GM21825 (cell line): ENCODE data around the gene AGFG1.
"Not testable (repeated sequence)": the region's sequence is repeated elsewhere in the genome, so short reads cannot be mapped to it uniquely, and the experiment has no call there.

ENCODE experiments used
- ATAC-seq: cut with Tn5 transposase; IDR thresholded peaks from one replicate; pipeline ENCODE4 v1.9.1; 2021; ENCODE audit warnings: mild to moderate bottlenecking, moderate library complexity; ENCODE audit not compliant: unreplicated experiment

Gene AGFG1

DNA sequence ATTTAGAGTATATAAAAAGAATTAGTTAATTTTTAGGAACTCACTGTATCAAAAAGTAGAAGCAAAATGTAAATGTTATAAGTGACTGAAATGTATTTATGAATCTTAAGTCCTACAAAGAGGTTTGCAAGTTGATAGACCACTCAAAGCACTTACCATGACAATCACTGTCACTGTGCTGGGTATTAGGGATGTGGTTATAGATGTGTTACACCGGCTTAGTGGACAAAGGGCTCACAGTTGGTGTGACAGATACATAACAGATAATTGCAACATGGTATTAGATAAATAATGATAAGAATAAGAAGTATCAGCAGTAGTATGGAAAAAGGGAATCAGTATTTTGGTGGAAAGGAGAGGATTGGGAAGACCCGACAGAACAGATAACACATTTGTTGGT, 21.6 kb downstream of the AGFG1 start:
- no peak for ATAC-seq

- no peak for ATAC-seq
These were observed 25.2 kb downstream of the AGFG1 start for GRCh38 chr2:227497158-227497557.

DNA sequence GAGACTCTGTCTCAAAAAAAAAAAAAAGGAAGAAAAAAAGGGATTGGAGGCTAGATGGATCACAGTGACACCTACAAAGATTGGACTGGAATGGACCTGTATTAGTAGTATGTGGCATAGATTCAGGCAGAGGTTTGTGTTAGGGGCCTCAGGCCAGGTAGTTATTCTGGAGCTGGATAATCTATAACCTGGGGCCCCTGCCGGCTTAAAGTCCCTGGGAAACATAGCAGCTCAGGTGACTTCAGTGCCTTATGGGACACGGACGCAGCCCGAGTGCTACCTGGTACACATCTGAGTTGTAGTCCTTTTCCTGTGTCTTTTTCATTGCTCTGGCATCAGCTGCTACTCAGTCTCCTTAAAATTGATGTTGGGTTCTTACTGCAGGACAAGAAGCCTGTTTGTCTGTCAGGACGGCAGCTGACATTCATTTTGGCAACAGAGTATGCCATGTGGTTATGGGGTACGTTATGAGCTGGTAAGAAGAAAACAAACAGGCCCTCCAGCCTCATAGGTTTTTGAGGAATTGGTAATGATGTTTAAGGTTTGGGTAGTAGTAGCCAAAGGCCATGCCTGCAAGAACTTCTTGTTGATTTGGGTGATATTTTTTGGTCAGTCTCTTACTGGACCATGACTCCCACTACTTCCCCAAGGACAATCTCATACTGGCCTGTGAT, 27.8 kb downstream of the AGFG1 start:
- ATAC-seq = no peak

DNA sequence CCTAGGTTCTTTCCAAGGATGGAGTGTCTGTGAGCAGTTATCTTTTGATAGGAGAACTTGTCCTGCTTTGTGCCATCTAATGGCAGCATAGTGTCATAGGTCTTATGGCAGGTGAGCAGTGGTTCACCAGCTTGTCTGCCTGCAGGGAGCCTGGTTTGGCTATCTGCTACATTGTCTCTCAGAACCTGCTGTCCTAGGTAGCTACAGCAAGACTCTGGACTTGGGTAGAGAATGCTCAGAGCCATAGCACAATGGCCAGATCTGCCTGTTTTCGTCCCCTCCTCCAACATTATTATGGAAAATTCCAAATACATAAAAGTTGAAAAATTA, 28.3 kb downstream of the AGFG1 start:
- no peak for ATAC-seq

DNA sequence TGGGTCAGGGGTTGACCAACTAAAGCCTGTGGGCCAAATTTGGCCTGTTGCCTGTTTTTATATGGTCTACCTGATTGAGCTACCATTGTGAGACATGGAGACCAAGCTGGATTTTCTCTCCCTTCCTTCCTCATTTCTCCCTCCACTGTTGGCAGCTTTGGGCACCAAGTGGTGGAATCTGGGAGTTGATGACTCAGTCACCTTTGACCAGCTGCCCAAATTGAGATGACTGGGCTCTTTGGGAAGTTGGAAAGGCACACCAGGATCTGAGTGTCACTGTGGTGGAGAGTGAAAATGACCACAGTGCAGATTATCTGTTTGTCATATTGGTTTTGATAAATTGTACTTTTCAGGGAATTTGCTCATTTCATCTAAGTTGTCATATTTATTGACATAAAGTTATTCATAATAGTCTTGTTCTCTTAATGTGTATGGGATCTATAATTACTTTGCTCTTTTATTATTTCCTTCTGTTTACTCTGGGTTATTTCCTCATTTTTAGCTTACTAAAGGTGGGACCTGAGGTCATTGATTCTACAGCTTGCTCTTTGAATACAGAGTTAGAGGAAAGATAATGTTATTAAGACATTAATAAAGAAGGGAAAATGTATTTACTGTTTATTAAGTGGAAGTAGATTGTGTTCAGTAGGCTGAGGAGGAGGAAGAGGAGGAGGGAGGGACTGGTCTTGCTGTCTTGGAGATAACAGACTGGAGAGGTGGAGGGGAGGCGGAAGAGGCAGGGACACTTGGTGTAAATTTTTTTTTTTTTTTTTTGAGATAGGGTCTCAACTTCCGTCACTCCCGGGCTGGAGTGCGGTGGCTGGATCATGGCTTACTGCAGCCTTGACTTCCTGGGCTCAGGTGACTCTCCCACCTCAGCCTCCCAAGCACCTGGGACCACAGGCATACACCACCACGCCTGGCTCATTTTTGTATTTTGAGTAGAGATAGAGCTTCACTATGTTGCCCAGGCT, 31.8 kb downstream of the AGFG1 start:
- no peak for ATAC-seq

- no peak for ATAC-seq
These were observed 32.7 kb downstream of the AGFG1 start for GRCh38 chr2:227504700-227505099.

DNA sequence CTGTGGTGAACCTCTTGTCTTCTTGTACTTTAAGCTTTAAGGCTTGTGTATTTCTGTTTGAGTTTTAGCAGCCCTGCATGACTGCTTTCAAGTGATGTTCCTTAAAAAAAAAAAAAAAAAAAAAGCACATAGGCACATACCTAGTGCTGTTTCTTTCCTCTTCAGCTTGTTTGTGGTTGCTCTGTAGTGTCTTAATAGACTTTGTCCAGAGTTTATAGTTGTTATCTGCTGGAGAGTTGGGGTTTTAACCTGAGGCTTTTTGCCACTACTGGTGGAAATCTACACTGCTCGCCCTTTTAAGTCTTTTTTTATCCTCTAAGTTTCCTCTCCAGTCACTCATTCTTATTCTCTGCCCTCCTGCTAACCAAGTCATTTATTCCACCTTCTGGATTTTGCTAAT, 34.5 kb downstream of the AGFG1 start:
- ATAC-seq = no peak

DNA sequence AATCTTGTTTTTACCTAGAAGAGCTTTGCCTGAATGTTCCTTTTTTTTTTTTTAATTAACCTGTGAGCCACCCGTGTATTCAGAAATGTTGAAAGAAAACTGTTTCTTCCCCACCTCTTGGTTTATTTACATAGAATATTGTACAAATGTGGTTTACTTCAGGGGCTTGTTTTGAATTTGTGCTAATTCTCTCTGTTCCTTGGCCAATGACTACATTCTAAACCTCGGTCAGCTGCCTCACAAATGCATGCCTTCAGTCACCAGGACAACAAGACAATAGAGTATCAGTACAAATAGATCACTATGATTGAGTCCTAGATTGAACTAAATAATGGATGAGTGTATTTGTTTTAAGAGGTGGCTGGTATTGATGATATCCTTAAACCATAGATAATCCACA, 36.0 kb downstream of the AGFG1 start:
- ATAC-seq = no peak

DNA sequence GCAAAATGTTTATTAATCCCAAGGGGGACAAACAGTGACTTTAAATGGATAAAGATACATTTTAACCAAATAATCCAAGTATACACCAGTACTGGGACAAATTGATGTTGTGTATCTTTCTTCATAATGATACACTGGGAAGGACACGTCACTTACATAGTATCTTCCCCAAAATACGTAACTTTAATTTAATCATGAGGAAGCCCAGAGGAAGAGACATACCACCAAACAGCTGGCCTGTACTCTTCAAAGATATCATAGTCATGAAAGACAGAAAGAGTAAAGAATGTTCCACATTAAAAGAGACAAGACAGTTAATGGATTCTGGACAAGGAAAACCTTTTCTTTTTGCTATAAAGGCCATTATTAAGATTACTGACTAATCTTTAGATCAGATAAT, 37.1 kb downstream of the AGFG1 start:
- ATAC-seq = no peak

DNA sequence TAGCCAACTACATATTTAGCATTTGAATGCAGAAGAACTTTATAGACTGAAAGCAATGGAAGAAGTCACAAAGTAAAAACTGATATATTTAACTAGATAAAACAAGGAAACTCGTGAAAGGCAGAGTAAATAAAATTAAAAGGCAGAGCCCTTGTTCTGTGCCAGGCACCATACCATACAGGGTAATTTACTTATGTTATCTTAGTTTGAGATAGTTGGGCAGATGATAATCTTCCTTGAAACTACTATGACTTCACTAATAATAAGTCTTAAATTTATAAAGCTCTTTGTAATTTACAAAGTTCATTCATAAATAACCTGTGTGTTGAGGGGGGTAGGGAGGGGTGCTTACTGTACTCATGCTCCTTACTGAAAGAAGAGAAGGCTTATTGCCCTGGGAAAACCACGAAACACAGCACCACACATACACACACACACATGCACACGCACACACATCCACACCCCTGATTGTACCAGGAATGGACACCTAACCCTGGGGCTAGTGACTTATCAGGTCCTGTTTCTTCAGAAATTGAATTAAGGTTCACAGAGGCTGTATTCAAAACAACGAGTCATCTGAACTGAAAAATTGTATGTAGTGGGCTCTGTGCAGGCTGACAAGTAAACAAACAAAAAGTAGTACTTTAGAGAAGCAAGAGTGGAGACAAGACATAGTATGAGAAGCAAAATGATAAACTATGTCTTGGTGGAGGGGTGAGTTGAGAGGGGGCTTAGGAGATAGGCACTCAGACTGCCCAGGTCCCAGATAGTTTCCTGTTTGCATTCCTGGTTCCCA, 38.1 kb downstream of the AGFG1 start:
- ATAC-seq = no peak

DNA sequence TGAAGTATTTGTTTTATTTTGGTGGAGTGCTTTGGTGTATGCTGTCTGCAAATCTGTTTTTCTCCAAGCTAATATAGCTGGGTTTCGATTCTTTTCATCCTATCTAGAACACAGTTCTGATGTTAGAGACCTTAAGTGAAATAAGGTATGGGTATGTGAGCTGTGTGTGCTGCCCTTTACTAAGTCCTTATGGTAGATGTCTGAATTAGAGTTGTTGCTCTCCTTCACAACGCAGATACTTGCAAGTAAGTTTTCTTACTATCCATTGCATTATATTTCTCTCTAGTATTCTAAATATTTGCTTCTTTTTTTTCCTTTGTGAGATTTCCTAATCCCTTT, 38.6 kb downstream of the AGFG1 start:
- no peak for ATAC-seq

DNA sequence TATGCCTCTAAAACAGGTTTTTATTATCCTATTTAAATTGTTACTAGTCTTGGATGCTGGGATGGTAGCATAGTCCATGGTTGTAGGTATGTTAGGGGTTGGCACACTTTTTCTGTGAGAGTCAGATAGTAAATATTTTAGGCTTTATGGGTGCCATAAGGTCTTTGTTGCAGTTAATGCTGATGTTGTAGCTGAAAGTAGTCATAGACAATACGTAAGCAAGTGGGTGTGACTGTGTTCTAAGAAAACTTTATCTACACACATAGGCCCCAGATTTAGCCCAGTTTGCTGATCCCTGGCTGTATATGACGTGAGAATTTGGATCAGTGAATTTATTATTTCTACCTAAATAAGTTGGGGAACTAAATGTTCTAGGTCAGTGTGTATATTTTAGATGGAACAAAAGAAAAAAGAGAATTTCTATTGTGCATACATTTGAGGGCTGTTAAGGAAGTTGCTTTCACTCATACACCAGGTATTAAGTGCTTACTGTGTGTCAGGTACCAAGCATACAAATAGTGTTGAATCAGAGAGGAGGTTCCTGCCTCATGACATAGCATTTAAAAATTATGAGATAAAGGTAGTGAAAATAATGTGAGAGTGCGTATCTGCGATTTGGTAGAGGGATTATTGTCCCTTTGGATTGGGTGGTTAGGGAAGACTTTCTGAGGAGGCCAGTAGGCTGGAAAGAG, 39.4 kb downstream of the AGFG1 start:
- ATAC-seq = no peak

DNA sequence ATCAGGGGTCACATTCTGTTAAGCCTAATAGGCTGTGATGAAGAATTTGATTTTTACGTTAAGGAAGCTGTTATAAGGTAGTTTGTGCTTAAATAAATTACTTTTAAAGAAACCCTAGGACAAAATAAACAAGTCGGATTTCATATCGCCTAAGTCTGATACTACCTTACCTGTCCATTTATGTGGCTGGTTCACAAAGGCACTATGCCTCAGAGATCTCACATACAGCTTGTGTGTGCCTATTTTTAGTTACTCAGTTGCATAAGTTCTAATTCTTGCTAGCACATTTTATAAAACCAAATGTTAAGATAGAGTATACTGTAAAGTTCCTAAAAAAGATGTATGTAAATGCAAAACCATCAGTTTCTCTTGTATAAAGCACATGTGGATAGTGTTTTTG, 40.0 kb downstream of the AGFG1 start:
- no peak for ATAC-seq

- ATAC-seq = no peak
These were observed 41.2 kb downstream of the AGFG1 start for GRCh38 chr2:227513113-227513512.

DNA sequence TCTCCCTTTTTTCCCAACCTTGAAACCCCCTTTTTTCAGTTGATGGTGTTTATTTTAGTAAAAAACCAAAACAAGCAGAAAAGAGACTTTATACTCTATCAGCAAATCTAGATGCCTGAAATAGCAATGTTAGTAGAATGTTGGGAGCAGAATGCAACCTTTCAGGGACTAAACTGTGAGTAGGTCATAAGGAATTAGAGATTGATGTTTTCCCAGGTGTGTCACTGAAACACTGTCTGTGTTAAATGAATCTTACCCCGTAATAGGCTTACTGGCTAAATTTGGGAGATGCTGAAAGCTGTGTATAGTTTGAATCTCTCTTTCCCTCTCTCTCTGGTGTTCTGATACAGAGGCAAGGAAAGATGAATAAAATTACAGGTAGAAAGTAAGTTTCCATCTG, 43.8 kb downstream of the AGFG1 start:
- no peak for ATAC-seq

DNA sequence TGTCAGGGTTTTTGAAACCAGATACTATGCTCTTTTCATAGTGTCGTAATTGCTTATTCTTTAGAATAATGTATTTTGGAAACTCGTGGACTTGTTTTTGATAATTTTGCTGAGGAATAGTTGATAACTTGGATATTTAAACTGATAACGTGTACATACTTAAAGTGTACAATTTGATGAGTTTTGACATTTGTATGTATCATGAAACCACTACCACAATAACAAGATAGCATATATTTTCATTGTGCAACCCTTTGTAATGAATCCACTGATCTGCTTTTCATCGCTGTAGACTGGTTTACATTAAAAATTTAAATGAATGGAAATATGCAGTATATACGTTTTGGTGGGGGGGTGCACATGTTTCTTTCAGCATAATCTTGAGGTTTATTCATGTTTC, 45.8 kb downstream of the AGFG1 start:
- no peak for ATAC-seq

DNA sequence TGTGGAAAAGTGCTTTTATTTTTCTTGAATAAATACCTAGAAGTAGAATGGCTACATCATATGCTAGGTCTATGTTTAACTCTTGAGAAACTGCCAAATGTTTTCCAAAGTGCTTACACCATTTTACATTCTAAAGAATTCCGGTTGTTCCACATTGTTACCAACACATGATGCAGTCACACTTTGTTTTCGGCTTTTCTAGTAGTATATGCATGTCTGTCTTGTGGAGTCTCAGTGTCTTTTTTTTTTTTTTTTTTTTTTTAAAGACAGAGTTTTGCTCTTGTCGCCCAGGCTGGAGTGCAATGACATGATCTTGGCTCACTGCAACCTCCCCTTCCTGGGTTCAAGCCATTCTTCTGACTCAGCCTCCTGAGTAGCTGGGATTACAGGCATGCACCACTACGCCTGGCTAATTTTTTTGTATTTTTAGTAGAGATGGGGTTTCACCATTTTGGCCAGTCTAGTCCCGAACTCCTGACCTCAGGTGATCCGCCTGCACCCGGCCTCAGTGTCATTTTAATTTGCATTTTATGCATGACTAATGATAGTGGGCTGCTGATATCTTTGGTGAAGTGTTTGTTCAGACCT, 46.4 kb downstream of the AGFG1 start:
- ATAC-seq = not testable (repeated sequence)

DNA sequence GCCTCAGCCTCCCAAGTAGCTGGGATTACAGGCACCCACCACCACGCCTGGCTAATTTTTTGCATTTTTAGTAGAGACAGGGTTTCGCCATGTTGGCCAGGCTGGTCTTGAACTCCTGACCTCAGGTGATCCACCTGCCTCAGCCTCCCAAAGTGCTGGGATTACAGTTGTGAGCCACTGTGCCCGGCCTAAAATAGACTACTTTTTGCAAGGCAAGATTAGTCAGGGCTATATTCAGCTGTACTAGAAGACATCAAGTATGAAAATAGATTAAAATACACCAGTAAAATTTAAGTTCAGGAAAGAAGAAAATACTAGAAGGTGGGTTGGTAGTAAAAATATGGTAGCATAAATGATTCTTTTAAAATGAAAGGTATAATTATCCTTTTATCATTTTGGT, 49.2 kb downstream of the AGFG1 start:
- ATAC-seq = not testable (repeated sequence)

DNA sequence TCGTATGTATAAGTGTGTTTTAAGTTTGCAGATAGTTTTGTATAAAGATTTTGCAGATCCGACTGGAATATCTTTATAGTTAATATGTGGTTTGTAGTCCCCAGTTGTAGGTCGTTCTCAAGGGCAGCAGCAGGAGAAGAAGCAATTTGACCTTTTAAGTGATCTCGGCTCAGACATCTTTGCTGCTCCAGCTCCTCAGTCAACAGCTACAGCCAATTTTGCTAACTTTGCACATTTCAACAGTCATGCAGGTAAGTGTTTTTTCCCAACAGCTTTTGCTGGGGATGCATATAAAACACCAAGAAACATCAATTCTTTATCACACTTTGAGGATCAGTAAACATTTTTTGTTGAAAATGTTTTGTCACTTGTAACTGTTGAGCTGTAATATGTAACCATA, 52.7 kb downstream of the AGFG1 start:
- no peak for ATAC-seq

GRCh38 chr2:227527351-227527750, 55.4 kb downstream of the AGFG1 start:
- no peak for ATAC-seq

GRCh38 chr2:227528803-227529202, 56.8 kb downstream of the AGFG1 start:
- no peak for ATAC-seq
